ENCODE measurements around the gene VAV2.

Gene VAV2

DNA sequence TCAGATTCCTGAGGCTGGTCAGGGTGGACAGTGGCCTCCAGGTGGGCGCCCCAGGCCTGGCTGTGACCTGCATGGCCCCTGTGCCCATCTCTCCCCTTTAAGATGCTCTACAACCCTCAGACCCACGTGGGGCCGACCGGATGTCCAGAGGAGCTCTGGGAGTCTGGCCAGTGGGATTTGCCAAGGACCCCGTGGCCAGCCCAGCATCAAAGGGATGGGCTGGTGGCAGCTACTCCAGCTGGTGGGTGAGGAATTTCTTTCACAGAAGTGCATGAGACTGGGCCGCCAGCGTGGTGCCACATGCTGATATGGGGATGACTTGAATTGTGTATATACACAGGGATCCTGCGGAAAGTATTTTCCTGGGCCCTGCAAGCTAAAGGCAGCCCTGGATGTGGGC, 159.2 kb downstream of the VAV2 start:
- DNase-seq: no peak

DNA sequence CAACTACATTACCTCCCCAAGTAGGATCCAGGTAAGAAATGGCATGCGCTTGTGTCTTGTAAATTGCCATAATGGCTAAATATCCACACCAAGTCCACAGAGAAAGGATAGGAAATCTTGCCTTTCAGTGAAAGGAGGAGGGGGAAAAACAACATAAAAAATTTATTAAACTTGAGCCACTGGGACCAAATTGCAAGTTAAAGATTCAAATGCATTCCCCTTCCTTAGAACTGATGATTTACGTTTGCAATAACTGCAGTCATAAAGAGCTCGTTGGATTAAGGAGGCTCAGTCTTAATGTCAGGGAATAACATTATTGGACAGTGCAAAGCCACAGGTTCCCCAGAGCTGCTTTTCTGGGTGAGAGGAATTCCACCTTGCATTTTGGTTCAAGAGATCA, 161.4 kb downstream of the VAV2 start:
- no peak for DNase-seq

DNA sequence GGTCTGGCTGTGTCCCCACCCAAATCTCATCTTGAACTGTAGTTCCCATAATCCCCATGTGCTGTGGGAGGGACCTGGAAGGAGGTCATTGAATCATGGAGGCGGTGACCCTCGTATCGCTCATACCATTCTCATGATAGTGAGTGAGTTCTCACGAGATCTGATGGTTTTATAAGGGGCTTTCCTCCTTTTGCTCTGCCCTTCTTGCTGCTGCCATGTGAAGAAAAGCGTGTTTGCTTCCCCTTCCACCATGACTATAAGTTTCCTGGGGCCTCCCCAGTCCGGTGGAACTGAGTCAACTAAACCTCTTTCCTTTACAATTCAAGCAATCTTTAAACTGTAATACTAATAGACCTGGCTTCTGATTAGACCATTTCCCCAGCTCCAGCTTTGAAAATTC, 161.8 kb downstream of the VAV2 start:
- DNase-seq: no peak

DNA sequence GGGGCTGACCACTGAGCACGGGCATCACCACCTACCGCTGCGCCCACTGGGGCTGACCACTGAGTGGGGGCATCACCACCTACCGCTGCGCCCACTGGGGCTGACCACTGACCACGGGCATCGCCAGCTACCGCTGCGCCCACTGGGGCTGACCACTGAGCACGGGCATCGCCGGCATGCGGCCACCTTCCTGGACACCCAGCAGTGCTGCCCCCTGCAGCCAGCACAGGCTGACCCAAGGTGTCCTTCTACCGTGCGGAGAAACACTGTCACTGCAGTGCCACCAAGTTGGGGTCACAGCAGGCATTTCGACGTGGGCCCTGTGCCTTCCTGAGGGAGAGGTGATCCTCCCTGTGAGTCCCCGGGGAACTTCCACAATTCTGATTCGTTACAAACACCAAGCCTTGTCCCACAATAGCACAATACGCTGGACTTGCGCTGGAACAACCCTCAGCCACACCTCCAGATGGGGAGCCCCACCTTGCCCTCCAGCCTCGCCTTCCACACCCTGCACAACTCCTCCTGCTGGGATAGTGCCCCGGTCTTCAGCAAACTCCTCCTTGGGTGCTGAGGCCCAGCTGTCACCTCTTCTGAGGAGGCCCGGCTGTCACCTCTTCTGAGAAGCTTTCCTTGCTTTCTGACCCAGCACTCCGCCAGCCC, 163.7 kb downstream of the VAV2 start:
- DNase-seq: no peak

DNA sequence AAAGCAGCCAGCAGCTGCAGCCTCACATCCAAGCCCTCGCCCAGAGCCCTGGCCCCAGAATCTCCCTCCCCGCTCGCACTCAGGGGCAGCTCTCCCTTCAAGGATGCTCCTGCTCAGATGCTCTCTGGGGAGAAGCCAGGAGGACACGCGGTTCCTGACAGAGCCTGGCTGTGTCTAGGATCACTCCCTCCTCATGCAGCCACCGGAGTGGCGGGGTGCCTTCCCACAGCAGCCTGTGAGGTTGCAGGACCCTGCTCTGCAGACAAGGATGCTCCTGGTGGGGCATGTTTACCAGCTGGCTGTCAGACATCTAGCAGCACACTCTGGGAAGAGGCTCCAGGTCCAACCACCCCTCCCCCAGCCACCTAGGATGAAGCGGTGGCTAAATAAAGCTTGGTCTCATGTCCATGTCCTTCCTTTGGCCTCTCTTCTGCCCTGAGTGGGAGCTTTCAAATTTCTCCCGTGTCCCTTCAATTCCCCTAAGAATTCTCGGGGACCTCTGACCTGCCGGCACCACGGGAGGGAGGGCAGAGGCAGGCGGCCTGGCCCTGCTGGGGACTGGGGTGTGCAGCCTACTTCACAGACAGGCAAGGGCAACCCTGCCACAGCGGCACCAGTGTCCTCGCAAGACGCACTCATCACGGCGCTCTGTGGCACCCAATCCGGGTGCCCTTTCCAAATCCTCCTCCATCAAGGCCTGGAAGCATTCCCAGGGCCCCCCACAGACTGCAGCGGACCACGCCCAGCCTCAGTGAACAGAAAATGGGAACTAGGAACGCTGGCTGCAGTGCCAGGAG, 165.6 kb downstream of the VAV2 start:
- DNase-seq: no peak

DNA sequence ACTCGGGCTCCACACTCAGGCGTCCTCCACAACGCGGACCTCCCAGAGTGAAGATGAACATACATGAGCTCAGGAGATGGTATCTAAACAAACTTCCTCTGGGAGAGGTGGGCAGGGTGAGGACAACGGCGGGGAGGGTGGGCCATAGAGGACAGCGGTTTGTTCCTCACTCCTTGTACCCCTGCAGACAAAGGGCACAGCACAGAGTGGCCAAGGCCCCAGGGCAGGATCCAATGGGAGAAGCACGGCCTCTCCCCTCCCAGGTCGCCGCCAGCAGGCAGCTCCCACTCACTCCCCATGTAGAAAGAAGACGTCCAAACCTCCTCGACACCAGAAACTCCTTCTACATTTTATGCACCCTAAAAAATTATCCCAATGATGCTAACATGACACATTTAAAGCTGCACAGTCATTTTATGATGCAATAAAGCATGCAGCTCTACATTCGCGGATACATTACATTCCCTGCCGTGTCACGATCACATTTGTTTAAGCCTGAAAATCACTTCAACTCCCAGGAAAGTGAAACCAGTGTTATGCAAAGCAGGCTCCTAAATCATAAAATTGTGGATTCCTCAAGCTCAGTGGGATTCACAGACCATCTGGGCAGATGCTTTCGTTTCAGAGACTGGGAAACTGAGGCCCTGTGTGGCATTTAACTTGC, 166.4 kb downstream of the VAV2 start:
- no peak for DNase-seq

DNA sequence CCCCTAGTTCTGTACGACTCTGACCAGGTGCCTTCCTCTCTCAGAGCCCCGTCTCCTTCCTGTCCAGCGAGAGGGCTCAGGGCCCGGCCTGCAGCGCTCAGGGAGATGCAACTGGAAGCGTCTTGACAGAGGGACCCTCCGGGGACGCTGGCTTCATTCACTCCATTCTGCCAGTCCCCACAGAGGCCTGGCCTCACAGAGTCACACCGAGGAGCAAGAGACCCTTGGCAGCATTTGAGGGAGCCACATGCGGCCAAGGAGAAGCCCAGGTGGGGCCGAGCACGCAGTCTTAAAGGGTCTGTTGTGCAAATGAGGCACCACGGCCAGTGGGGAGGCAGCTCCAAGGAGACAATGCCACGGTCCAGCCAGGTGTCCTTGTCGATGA, 167.3 kb downstream of the VAV2 start:
- no peak for DNase-seq

DNA sequence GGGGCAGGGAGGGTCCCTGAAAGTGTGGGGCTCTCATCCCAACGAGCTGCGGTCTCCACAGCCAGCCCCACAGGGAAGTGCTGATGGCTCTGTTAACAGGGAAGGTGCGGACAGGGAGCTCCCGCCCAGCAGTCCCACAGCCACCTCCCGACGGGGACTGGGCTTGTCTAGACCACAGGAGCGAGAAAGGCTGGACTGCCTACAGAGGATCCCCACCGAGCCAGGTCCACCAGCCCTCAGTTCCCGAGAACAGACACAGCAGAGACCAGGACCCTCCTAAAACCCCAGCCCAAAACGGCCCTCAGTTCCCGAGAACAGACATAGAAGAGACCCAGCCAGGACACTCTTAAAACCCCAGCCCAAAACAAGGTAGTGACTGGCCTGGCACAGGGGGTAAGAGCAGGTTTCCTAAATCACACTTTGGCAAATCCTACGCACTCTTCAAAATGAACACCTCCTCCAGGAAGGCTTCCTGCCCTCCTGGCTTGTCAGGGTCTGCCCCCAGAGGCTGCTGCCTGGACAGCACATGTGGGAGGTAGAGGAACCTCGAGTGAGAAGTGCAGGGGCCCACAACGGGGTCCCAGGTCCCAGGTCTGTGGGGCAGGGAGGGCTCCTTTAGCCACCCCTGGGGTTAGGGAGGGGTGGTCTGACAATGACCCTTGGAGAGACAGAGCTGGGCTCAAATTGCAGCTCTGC, 167.9 kb downstream of the VAV2 start:
- no peak for DNase-seq

DNA sequence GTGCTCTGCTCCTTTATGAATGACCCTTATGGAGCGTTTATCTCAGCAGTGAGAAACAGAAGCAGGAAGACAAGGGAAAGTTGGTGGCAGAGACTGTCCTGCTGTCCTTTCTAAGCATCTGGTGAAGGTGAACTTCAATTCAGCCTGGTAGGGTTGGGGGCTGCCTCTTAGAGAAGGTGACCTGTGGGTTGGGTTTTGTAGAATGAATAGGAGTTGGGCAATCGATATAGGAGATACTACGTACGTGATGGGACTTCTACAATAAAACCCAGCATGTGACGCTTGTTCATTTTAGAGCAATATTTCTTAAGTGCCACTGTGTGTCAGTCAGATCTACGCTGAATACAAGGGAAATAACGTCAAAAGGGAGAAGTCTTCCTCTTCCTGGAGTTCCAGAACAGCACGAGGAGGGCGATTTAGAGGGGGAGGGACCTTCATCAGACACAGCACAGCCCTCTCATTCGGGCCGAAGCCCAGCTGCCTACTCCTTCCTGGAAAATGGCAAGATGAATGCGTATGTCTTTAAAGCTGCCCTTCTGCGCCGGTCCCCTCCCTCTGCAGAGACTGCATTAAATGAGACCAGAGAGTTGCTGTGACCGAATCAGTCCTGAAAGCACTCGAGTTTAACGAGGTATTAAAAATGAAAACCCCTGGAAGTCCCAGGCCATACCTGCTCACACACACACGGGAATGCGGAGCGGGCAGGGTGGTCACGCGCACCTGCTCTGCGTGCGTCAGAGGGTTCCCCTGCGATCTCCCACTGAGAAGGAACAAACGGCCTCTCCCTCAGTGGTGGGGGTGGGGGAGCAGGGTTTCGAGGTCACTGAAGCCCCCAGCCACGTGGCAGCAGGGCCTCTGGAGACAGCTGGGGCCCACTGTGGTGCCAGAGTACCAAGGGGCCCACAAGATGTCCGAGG, 168.7 kb downstream of the VAV2 start:
- DNase-seq: no peak

DNA sequence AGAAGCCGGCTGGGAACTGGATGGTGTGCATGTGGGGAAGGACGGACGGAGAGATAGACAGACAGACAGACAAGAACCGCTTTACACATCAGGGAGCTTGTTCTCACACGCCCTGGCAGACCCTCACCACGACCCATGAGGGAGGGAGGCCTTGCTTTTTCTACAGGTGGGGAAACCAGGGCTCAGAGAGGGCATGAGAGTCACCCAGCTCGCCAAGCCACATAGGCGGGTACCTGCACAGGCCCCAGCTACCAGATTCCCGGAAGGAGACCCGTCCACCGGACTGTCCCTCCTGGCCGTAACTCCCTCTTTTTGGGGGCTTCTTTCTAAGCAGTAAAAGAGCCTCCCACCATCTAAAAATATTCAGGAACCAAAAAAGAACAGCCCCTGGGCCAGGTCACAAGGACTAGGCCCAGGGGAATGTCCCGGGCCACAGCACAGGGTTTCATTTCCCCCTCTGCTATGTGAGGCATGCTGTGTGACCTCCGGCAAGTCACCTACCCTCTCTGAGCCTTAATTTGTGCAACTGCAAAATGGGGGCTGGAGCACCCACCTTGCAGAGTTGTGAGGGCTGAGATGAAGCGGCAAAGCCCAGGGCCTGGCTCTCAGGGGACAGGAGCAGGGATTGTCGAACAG, 169.6 kb downstream of the VAV2 start:
- no peak for DNase-seq

DNA sequence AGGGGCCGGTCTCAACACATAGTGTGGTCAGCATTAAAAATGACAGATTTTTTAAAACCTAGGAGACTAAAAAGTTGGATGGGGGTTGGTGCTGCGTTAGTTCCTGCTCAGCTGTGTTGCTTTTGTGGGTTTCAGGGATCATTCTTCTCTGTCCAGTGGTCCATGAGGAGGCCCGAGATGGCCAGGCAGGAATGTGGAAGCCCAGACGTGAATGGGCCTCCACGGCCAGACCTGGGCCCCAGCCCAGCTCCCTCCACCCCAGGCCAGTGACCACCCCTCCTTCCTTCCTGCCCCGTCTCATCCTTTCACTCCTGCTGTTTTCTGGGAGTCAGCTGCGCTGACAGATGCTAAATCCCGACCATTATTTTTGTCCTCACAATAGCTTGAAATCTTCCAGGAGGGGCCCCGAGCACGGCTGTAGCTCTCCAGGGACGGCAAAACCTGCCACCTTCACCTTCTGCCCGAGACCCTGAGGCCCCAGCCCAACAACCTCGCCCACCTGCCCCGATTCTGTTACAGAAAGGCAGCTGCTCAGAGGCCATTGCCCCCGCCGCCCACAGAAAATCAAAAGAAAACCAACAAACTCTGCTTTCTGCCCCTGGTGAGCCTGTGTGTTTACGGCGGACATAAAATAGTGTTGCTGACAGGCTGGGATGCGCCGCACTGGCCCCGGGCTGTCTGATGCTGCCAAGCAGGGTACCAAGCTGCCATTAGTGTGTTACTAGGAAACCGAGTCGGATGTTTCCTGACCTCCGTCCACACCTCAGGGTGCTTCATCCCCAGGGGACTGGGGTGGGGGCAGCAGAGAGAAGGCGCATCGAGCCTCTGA, 170.3 kb downstream of the VAV2 start:
- no peak for DNase-seq

DNA sequence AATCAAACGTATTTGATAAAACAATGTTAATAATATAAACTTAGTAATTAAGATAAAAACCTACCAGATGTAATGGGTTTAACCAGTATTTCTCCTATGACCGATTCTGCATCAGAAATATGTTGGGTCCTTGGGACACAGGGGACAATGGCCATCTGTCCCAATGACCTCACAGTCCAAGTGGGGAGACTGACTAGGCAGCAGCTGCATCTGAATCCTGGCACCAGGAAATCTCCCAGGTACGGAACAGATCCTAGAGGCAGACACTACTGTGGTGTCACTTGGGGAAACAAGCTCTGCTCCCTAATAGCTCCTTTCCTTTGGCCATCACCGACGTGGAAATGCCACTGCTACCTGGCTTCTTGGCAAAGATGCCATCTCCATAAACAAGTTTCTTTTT, 172.2 kb downstream of the VAV2 start:
- no peak for DNase-seq

DNA sequence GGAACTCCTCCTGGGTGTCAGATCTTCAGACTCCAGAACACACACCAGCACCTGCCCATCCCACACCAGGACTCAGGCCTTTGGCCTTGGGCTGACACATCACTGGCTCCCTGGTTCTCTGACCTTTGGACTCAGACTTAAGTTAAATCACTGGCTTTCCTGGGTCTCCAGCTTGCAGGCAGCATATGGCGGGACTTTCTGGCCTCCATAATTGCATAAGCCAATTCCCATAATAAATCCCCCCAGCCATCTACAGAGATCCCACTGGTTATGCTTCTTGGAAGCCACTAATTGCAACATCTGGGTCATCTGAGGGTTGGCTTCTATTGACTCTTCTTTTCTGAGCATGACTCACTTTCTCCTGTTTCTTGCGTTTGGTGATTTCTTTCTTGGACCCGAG, 173.7 kb downstream of the VAV2 start:
- no peak for DNase-seq

DNA sequence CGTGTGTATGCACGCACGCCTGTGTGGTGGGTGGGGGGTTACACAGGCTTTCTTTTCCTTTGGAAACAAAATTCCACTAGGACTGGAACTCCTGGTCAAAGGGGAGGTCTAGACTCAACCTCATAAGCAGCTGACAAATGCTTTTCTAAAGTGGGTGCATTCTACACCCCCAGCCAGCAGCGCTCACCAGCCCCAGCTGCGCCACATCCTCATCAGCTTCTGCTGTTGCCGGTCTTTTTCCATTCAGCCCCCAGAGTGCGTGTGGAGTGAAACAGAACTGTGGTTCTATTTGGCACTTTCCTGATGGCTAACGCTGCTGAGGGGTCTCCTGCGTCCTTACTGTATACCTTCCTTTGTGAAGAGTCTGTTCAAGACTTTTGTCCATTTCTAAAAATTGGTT, 176.3 kb downstream of the VAV2 start:
- DNase-seq: no peak

DNA sequence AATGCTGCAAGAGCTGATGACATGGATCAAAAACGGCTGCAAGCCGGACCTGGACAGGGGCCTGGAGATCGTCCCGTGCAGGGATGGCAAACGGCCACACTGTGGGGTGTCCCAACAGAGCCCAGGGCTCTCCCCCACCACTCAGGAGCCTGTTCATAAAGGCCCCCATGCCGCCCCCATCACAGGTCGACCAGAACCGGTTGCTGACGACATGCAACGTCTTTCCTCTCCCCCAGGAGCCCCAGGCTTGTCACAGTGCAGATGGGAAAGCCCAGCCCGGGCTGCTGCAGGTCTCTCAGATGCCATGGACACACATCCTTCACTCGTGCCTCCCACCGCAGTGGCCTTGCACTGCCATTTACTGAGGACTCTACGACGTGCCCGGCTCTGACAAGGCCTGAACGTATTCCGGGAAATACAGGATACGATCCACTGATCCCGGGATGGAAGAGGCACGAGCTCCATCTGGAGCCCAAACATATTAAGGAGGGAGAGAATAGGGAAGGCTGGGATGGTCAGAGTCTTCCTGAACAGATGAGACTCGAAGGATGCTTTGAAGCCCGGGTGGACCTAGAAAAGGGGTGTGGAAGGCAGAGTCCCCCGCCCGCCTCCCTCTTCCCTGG, 177.4 kb downstream of the VAV2 start:
- no peak for DNase-seq

DNA sequence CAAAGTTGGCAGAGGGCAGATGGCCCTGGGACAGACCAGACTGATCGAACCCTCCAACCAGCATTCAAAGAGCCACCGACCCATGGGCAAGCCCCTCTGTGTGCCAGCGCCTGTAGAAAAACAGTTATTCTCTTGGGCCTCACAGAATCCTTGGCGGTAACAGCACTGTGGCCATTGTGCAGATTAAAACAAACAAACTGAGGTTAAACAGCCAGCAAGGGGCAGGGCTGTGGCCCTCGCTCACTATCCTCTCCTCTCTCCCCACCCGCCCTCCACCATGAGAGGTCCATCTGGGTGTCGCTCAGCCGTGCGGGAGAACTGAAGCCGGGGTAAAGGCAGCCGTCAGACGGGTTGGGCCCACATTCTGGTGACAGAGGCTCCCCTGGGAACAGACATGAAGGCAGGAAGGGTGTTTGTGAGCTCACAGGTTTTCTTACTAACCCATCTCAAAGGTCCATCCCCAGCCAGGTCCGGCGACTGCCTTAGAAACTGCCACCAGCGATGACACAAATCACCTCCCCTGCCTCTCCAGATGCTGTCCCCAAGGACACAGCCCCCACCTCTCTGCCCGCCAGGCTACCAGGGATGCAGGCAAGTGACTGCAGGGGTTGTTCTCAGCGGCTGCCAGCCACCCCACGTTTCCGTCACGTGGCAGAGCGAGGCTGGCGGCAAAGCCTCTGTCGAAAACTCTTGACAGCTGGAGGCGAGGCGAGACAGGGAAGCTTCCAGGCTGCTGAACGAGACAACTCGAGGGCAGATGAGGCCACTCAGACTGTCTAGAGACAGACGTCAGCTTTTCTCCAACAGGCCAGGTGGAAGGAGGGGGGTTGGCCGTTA, 178.2 kb downstream of the VAV2 start:
- no peak for DNase-seq

DNA sequence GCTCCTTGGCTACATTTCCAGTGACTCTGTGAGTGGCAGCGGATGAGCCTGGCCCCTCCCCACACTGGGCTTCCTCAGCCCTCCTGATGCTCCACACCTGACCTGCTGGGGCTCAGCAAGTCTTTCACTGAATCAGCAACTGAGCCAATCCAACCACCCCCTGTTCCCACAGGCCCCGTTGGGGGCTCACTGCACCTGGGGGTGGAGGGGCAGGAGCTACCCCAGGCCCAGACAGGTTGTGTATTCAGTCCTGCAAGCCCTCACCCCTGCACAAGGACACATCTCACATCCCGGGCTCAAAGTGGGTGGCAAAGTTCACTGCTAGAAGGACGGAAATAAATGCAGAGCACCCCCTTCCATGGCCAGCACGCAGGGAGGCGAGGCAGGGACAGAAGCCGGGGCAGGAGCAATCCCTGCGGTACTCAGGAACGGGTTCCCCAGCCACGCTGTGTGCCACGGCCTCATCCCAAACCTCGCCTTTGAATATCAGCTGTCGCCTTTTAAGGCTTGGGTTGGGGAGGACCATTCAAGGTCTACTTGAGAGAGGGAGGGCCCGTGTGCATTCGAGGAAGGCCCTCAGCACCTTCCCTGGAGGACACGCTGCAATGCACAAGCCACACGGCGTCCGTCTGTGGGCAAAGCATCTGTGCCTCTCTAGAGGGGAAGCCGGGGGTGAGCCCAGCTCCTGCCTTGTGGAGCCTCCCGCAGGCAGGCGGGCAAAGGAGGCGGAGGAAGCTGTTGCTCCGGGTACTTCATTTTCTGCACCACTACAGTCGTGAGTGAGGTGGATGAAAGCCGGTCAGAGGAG, 179.0 kb downstream of the VAV2 start:
- no peak for DNase-seq

DNA sequence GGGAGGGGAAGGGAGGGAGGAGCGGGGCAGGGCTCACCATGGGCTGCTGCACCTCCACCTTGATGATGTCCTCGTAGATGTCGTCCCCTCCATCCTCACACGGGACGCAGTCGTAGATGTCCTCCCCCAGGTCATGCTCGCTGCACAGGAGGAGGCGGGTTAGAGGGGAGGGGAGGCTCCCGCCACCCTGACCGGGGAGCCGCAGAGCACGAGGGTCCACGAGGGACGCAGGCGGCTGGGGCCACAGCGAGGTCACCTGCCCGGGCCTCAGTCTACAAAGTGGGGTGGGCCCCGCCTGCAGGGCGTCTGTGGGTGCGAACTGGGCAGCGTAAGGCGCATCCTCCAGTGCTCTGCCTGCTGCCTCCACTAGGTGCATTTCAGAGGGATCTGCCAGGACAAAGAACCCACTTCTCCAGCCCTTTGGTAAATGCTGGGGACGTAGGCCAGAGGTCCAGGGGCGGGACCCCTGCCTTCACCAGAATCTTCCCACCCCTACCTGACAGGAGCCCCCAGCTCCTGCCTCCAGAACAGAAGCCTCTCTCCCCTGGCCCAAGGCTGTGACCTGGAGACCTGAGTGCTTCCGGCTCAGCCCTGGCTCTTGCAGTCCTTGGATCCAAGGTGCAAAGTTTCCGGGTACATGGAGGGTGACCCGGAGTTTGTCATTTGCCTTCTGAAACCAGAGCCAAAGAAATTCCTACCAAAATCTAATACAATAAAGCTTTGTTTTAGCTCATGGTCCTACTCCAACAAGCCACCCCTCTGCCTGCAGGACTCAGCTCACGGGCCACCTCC, 179.9 kb downstream of the VAV2 start:
- DNase-seq: no peak
